Measurements from ENCODE around the gene RAVER1. TPM values are rescaled to one million over a fixed set of nuclear protein-coding genes. Genes with fewer than 3 reads are reported as not detected.
A peak's percentile ranks its signal among the peaks of the same experiment; 100 is the strongest.

The RAVER1 gene
- total and polyA plus RNA-seq, 9 of the 15 experiments (the other 6 are each of a cell fraction or from before 2014, with no cell fraction given): 0.06 to 113 (median 7.0) TPM

DNA sequence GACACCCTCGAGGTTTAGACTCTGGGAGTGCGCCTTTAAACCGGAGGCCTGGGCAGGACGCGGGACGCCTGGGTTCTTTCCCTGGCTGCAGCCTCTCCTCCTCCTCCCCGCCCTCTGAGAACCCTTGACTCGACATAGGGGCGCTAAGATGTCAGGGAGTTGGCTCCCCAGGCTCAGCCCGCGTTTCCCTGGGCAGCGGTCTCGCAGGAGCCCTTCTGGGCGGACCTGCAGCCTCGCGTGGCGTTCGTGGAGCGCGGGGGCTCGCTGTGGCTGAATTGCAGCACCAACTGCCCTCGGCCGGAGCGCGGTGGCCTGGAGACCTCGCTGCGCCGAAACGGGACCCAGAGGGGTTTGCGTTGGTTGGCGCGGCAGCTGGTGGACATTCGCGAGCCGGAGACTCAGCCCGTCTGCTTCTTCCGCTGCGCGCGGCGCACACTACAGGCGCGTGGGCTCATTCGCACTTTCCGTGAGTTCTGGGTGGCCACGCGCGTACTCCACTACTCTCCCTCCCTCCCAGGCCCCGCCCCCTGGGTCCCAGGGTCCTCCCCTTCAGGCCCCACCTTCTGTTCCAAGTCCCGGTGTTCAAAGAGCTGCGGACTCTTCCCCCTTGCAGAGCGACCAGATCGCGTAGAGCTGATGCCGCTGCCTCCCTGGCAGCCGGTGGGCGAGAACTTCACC, 42.3 kb downstream of the RAVER1 start (continued):
- 0 out of 2 replicates have a peak, but pooled peaks have one; percentile 32 for TF ChIP-seq JUND (IDR thresholded peaks at IDR 0.05; ENCODE audit: borderline replicate concordance, low read depth, low read length)
- no peak for TF ChIP-seq JUND (tag; IDR thresholded peaks at IDR 0.05; ENCODE audit: borderline replicate concordance, low read depth, low read length)
- TF ChIP-seq, protein P1, sequence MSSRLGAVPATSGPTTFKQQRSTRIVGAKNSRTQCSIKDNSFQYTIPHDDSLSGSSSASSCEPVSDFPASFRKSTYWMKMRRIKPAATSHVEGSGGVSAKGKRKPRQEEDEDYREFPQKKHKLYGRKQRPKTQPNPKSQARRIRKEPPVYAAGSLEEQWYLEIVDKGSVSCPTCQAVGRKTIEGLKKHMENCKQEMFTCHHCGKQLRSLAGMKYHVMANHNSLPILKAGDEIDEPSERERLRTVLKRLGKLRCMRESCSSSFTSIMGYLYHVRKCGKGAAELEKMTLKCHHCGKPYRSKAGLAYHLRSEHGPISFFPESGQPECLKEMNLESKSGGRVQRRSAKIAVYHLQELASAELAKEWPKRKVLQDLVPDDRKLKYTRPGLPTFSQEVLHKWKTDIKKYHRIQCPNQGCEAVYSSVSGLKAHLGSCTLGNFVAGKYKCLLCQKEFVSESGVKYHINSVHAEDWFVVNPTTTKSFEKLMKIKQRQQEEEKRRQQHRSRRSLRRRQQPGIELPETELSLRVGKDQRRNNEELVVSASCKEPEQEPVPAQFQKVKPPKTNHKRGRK (tag; IDR thresholded peaks at IDR 0.05): no peak
- TF ChIP-seq GTF2F1 (IDR thresholded peaks at IDR 0.05; ENCODE audit: low read depth, low read length): no peak; the same call in 1 of the 2 replicates
- no peak for TF ChIP-seq KDM2B (CRISPR knock-in tag; IDR thresholded peaks at IDR 0.05)
- TF ChIP-seq, protein P2, sequence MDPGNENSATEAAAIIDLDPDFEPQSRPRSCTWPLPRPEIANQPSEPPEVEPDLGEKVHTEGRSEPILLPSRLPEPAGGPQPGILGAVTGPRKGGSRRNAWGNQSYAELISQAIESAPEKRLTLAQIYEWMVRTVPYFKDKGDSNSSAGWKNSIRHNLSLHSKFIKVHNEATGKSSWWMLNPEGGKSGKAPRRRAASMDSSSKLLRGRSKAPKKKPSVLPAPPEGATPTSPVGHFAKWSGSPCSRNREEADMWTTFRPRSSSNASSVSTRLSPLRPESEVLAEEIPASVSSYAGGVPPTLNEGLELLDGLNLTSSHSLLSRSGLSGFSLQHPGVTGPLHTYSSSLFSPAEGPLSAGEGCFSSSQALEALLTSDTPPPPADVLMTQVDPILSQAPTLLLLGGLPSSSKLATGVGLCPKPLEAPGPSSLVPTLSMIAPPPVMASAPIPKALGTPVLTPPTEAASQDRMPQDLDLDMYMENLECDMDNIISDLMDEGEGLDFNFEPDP (CRISPR knock-in tag; IDR thresholded peaks at IDR 0.05): no peak
- no peak for TF ChIP-seq SOX6 (IDR thresholded peaks at IDR 0.05)
- peak; percentile 84 for TF ChIP-seq POLR2A (conservative IDR thresholded peaks at IDR 0.05)
- TF ChIP-seq ZNF197 (CRISPR knock-in tag; IDR thresholded peaks at IDR 0.05; ENCODE audit: low read depth): no peak
- no peak for TF ChIP-seq CAMTA2 (CRISPR knock-in tag; conservative IDR thresholded peaks at IDR 0.05)
- TF ChIP-seq ESRRA (IDR thresholded peaks at IDR 0.05; ENCODE audit: borderline replicate concordance, low read depth): no peak
- no peak for TF ChIP-seq ZNF232 (CRISPR knock-in tag; IDR thresholded peaks at IDR 0.05)
- no peak for TF ChIP-seq ETS2 (tag; IDR thresholded peaks at IDR 0.05; ENCODE audit: borderline replicate concordance, poor library complexity, severe bottlenecking)
- no peak for TF ChIP-seq ZFP1 (CRISPR knock-in tag; IDR thresholded peaks at IDR 0.05)
- TF ChIP-seq ERF (CRISPR knock-in tag; IDR thresholded peaks at IDR 0.05): no peak
- no peak for TF ChIP-seq ZNF23 (CRISPR knock-in tag; IDR thresholded peaks at IDR 0.05)
- TF ChIP-seq KLF6 (CRISPR knock-in tag; IDR thresholded peaks at IDR 0.05; ENCODE audit: borderline replicate concordance): no peak; the same call in 1 of the 2 replicates
- TF ChIP-seq, protein P3, sequence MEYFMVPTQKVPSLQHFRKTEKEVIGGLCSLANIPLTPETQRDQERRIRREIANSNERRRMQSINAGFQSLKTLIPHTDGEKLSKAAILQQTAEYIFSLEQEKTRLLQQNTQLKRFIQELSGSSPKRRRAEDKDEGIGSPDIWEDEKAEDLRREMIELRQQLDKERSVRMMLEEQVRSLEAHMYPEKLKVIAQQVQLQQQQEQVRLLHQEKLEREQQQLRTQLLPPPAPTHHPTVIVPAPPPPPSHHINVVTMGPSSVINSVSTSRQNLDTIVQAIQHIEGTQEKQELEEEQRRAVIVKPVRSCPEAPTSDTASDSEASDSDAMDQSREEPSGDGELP (CRISPR knock-in tag; IDR thresholded peaks at IDR 0.05; ENCODE audit: borderline replicate concordance): peak; percentile 53
- TF ChIP-seq ZNF699 (CRISPR knock-in tag; IDR thresholded peaks at IDR 0.05; ENCODE audit: insufficient replicate concordance): no peak
- peak; percentile 49; the same call in 1 of the 2 replicates for TF ChIP-seq NR2C2 (CRISPR knock-in tag; IDR thresholded peaks at IDR 0.05)
- TF ChIP-seq NR2C2 (tag; IDR thresholded peaks at IDR 0.05): no peak
- TF ChIP-seq SIN3A (IDR thresholded peaks at IDR 0.05; ENCODE audit: borderline replicate concordance in 2 of 2, control insufficient read depth in 1 of 2, low read depth in 2 of 2, low read length in 2 of 2): peak; percentile 56 to 68; a peak in 2 of 4 replicates

Measured in K562 (cell line).